T1000 (cell line): ENCODE data around the gene TNIK.

Source experiments
- DNase-seq: peaks from one replicate; lab custom pipeline; 2025; ENCODE audit warnings: mixed read lengths; lab: John Stamatoyannopoulos, UW

Gene TNIK

DNA sequence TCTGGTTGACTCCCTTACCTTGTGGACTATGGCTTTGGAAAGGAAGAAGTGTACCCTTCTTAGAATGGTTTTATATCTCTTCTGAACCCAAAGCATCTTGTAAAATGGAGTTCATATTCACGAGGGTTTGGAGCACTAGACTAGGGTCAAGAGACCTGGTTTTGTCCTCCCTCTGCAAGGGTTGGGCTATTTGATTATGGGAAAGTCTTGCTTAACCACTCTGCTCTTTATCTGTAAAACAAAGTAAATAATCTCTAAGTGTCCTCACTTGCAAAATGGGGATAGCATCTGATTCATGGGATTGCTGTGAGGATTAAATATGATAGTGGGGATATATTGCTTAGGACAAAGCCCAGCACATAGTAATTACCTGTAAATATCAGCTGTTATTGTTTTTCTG, 415.8 kb downstream of the TNIK start:
- DNase-seq = no peak

DNA sequence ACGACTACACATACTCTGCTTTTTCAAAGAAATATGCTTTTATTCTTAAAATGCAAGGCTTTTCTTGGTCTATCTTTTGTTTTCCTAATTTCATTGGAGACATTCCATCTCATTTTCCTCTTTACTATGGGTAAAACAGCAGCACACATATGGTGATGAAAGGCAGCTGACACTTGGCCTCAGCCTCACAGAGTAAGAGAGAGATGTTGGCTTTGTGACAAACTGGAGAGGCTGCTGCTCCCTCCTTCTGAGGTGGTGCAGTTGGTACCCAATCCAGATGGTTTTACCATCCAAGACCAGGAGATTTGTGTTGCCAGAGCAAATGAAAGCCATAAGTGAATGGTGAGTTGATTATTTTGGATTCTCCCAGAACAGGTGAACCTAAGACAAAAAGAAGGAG, 420.5 kb downstream of the TNIK start:
- no peak for DNase-seq

DNA sequence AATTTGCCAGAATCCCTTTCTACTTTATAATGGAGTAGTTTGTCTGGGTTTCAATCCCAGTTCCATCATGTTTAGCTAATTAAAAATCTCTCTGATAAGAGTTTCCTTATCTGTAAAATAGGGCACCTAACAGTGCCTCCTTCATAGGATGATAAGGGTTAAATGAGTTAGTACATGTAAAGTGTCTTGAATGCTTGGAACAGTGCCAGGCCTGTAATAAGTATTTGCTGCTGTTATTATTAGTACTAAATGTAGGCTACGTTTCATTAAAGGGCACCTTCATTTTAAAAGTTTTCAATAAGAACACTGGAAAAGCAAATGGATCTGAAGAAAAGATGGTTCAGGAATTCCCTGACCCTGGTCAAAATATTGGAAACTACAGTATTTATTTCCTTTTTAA, 421.9 kb downstream of the TNIK start:
- DNase-seq = no peak

DNA sequence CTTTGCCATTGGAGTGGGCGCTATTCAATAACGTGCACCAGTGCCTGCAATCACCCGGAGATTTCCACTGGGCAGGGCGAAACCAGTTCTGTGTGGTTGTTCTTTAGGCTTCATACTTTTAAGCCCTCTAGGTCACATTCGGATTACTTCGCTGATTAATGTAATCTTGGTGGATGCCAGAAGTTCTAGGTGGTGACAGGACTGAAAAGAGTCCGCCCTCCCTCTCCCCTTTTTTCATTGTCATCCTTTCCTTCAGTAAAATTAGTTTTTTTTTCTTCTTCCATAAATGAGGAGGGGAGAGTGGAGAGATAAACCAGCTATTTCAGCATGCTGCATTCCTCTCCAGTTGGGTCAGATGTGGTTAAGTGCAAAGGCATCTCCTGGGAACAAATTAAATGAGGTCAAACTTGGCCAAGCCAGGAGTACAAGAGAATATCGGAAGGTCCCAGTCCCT, 431.4 kb downstream of the TNIK start:
- DNase-seq = peak; percentile 23

DNA sequence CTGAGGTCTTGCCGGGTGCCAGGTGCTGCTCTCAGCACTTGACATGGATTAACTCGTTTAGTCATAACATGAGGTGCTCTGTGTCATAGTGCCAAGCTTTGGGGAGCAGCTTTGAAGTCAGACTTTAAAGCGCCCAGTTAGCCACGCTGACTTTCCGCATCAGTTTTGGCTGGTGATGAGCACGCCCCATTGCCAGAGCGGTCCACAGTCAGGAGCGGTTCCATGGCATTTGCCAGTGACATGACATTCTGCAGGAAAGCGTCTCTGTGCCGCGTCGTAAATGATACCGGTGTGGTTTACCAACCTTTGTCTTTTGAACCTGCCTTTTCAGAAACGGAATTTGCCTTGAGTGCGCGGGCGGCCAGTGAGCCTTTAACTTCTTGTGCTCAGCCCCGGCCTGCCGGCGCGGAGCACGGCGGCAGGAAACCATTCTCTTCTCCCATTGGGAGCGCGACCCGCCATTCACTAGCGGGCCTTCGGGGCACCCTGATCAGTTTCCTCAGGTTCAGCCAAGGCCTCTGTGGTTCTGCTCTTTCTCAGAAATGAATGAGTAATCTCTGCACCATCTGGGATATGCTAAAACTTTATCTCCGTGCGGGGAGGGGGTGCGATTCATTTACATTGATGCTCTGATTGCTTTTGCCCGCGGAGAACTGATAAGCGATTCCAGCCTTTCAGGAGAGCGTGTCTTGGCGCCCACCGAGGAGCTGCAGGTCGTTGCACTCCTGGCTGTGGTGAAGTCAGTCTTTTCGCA, 432.0 kb downstream of the TNIK start:
- peak; percentile 64 for DNase-seq

DNA sequence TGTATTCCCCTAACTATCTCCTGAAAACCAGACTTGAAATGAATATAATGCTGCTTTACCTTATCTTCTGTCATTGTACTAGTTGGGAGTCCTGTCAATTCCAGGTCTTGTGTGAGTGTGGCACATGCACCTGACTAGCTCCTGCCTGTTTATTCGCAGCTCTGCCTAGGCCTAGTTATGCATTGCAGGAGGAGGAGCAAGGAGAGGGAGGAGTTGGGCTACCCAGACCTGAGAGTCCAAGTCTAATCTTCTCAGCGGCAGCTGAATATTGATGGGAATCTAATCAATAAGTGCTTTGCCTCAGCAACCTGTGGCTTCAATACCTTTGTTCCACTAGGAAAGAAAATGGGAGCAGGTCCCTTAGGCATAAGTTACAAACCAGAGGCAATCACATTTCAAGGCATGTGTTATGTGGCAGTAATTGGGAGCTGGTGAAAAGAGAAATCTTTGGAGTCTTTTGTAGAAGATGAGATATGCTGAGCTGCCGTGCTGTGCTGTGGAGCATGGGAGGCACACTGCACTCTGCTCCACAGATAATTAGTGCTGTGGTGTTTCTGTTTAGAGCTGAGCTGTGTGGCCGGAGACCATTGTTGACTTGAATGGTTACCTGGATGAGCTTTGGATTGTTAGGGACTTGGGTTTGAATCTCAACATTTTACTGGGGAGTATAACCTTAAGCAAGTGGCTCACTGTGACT, 433.5 kb downstream of the TNIK start, which contains the start of gene SLC2A2:
SLC2A2 (minus strand) TSS at position 124 of the 697 bp plus-strand sequence; CDS start at position 74, 50 bp downstream.
- no peak for DNase-seq

DNA sequence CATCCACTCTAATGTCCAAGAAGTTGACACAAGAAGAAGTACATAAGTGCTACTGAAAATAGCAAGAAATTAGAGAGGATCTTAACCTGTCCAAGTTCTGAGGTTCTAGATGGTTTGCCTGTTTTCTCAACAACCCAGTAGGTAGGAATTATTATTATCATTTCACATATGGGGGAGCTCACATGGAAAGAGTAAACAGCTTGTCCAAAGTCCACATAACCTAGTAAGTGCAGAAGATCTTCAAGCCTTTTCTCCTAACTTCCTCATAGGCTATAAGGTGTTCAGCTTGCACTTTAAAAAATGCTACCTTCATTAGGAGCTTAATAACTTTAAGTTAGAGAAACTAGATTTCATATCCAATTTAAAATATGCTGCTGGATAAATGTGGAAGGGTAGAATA, 436.6 kb downstream of the TNIK start:
- no peak for DNase-seq

DNA sequence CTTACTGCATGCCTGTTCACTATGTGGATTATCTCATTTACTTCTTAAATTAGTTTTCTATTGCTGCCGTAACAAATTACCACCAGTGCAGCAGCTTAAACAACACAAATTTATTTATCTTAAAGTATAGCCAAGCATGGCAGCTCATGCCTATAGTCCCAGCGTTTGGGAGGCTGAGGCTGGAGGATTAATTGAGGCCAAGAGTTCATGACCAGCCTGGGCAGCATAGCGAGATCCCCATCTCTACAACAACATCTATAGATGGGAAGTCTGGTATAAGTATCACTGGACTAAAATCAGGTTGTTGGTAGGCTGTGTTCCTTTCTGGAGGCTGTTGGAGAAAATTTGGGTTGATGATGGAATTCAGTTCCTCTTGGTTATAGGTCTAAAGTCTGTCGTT, 438.8 kb downstream of the TNIK start:
- DNase-seq = no peak

DNA sequence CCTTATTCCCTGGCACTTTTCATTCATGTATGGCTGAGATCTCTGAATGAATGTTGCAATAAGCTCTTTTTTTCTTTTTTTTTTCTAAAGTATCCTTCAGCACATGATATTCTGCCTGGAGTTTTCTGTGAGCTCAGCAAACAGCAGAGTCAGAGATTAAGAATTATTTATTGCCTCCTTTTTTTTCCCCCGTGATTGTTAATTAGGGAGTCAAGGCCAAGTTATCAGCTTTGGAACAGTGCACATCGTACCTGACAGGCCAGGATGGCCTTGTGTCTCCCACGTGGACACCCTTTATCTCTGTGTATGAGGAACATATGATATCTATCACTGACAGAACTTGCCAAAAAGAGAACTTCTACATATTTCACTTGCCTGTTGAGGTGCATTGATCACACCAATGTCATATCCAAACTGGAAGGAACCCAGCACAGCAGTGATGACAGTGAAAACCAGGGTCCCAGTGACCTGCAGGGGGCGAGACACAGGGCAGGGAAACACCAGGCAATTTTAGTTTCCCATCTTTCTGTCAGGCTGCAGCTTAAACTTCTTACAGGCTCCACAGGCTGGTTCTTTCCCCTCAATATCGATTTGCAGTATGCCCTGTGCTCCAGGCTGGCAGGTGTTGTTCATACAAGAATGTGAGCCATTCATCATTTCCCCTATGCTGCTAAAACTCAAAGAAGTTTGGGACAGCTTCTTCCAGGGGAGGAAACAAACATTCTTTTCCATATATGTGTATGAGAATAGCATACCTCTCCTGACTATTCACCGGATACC, 441.9 kb downstream of the TNIK start:
- DNase-seq = no peak

DNA sequence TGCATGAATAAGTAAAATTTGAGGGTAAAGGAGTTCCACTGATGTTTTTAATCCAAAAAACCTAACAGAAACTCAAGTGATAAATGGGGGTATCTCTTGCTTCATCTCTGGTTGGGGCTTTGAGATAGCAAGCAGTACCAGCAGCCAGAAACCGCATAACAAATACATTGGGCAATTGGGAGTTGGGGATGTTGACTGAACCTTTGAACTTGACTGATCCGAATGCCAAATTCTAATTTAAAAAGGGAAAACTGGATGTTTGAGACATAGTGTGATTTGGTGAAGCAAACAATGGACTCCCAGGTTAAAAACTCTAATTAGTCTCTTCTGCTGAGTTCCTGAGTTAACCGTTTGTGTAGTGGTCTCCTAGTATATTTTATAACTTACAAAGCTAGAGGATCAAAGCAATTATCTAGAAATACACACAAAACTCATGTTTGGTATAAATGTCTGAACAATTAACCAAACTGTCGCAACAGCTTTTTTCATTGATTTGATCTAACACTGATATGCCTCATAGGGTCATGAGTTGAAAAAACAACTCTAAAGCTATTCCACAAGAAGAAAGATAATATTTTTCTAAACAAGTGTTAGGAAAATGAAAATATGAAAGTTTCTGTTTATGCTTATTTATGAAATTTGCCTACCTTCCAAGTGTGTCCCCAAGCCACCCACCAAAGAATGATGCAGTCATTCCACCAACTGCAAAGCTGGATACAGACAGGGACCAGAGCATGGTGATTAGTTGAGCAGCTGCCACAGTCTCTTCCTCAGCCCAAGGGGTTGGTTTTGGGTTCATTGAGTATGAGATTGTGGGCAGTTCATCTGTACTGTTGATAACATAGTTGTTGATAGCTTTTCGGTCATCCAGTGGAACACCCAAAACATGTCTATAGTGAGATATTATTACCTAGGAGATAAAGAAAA, 446.1 kb downstream of the TNIK start:
- DNase-seq = no peak

DNA sequence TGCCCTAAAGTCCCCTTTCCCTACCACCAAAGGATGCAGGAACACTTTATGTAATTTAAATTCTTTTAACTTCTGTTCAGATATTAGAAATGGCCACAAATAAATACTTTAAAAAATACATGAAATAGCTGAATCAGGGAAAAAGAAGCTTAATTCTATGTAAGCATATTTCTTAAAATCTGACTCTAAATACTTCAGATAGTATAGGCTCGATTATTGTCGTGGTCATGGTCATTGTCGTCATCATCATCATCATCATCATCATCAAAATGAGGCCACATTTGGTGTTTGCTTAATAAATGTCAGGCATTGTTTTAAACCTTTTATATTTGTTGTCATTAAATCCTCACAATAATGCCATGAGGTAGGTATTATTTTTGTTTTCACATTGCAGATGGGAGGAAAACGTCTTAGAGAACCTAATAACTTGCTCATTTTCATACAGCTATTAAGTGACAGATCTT, 448.3 kb downstream of the TNIK start:
- no peak for DNase-seq
